GM15510 (cell line): Measurements from ENCODE around the gene RPS6KB2.
A peak's percentile ranks its signal among the peaks of the same experiment; 100 is the strongest.

ENCODE experiments used
- POLR2A ChIP-seq: IDR thresholded peaks from 3 replicates; pipeline ENCODE4 v1.6.1; 2011; ENCODE audit warnings: borderline replicate concordance; ENCODE audit not compliant: insufficient read length; ENCODE audit errors: extremely low read depth

Gene RPS6KB2

GRCh38 chr11:67440229-67441097 is 12.2 kb downstream of the RPS6KB2 start:
- TF ChIP-seq POLR2A: no peak

GRCh38 chr11:67441098-67441563 is 12.8 kb downstream of the RPS6KB2 start:
- peak; percentile 20 for TF ChIP-seq POLR2A

GRCh38 chr11:67441731-67442351 is 13.5 kb downstream of the RPS6KB2 start:
- TF ChIP-seq POLR2A: peak; percentile 6

GRCh38 chr11:67442504-67443404 is 14.5 kb downstream of the RPS6KB2 start:
- TF ChIP-seq POLR2A: peak; percentile 12

GRCh38 chr11:67445515-67445914 is 17.2 kb downstream of the RPS6KB2 start:
- no peak for TF ChIP-seq POLR2A

GRCh38 chr11:67448220-67448609 is 19.9 kb downstream of the RPS6KB2 start:
- no peak for TF ChIP-seq POLR2A

GRCh38 chr11:67449116-67449844 is 21.0 kb downstream of the RPS6KB2 start:
- no peak for TF ChIP-seq POLR2A

- no peak for TF ChIP-seq POLR2A
Observed at GRCh38 chr11:67450796-67451657, 22.7 kb downstream of the RPS6KB2 start.

GRCh38 chr11:67451658-67451976 is 23.3 kb downstream of the RPS6KB2 start:
- no peak for TF ChIP-seq POLR2A

GRCh38 chr11:67452141-67452952 is 24.1 kb downstream of the RPS6KB2 start, which contains the start of gene GPR152:
Gene GPR152 (minus strand): TSS chr11:67452729. CDS start chr11:67452724, 5 bp downstream.
- no peak for TF ChIP-seq POLR2A

- no peak for TF ChIP-seq POLR2A
Observed at GRCh38 chr11:67453816-67454732, 25.8 kb downstream of the RPS6KB2 start.

GRCh38 chr11:67455054-67455453 is 26.8 kb downstream of the RPS6KB2 start, which contains the start of gene CABP4:
Gene CABP4 (plus strand): TSS chr11:67455354. CDS start chr11:67455424, 70 bp downstream.
- TF ChIP-seq POLR2A: no peak

- TF ChIP-seq POLR2A: no peak
Observed at GRCh38 chr11:67456068-67456705, 27.9 kb downstream of the RPS6KB2 start.
